Measurements from ENCODE around the gene IL1F10. TPM values are rescaled to one million over a fixed set of nuclear protein-coding genes. Genes with fewer than 3 reads are reported as not detected.

IL1F10 gene
- total RNA-seq, 1 experiment from 2014 or later, result not detected

DNA sequence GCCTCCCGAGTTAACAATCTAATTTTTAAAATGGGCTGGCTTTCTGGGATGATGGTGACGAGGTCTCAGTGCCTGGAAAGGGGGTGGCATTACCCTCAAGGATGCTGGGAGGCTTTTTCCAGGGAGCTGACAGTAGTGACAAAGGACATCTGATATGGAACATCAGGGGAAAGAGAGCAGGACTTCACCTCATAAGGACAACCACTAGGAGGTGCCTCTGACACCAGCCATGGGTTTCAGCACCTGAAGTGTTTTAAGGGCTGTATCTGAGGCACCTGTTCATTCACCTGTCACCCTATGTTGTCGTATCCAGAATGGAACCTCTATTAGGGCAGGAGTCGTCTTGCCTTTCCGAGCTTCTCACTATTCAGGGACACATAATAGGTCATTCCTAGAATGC, 25.9 kb upstream of the IL1F10 start:
- Histone ChIP-seq H2AFZ (ENCODE audit: low read length) (no peak overlapping the region), H3K23me2 (ENCODE audit: insufficient read length, low read depth, low read length, poor library complexity, severe bottlenecking) (no peaks in the 10 kb centered on the region), H4K91ac (ENCODE audit: insufficient read length, low read depth, low read length) (no peak overlapping the region), H3K79me1 (ENCODE audit: insufficient read depth, low read depth, low read length, poor library complexity, severe bottlenecking) (no peaks in the 10 kb centered on the region), H4K8ac (replicated peaks; ENCODE audit: insufficient read length, low read depth, low read length) (no peak overlapping the region), H3K9ac (ENCODE audit: extremely low read depth, insufficient read length, low read length) (no peak overlapping the region), H3K27me3 (ENCODE audit: insufficient read depth, low read length) (no peaks in the 10 kb centered on the region), H3K14ac (ENCODE audit: insufficient read depth, low read length) (no peak overlapping the region), H3K4me1 (ENCODE audit: insufficient read depth, low read length) (no peaks in the 10 kb centered on the region), H3K27ac (ENCODE audit: insufficient read length, low read depth, low read length) (no peak overlapping the region), H3K4me2 (ENCODE audit: insufficient read depth, insufficient read length, low read length) (no peak overlapping the region), H3K23ac (ENCODE audit: insufficient read length, low read depth, low read length) (no peak overlapping the region), H2BK12ac (ENCODE audit: insufficient read length, low read depth, low read length) (no peak overlapping the region), H3K79me2 (ENCODE audit: insufficient read depth, low read length) (no peaks in the 10 kb centered on the region), H4K20me1 (ENCODE audit: control insufficient read depth, insufficient read depth, insufficient read length) (no peaks in the 10 kb centered on the region), H4K5ac (ENCODE audit: insufficient read length, low read depth, low read length) (no peak overlapping the region), H2AK5ac (ENCODE audit: insufficient read length, low read length) (no peak overlapping the region), H2BK5ac (ENCODE audit: insufficient read length, low read length) (no peak overlapping the region), H3K18ac (ENCODE audit: insufficient read length, low read depth, low read length) (no peak overlapping the region), H3T11ph (ENCODE audit: low read length) (no peak overlapping the region), H3K4ac (ENCODE audit: low read depth, low read length) (no peak overlapping the region), H3K56ac (ENCODE audit: insufficient read length, low read depth, low read length) (no peak overlapping the region), H2BK15ac (ENCODE audit: low read depth, low read length) (no peak overlapping the region), H3K9me3 (ENCODE audit: control insufficient read depth, low read depth, low read length) (no peaks in the 10 kb centered on the region), H2BK20ac (ENCODE audit: low read depth, low read length, poor library complexity, severe bottlenecking) (no peak overlapping the region), H2BK120ac (ENCODE audit: low read depth, low read length, poor library complexity, severe bottlenecking) (no peak overlapping the region)
- peaks cover 7 to 38% of the 10 kb centered on the region in 2 experiments for H3K9me3 Mint-ChIP-seq
- TF ChIP-seq, protein P1, sequence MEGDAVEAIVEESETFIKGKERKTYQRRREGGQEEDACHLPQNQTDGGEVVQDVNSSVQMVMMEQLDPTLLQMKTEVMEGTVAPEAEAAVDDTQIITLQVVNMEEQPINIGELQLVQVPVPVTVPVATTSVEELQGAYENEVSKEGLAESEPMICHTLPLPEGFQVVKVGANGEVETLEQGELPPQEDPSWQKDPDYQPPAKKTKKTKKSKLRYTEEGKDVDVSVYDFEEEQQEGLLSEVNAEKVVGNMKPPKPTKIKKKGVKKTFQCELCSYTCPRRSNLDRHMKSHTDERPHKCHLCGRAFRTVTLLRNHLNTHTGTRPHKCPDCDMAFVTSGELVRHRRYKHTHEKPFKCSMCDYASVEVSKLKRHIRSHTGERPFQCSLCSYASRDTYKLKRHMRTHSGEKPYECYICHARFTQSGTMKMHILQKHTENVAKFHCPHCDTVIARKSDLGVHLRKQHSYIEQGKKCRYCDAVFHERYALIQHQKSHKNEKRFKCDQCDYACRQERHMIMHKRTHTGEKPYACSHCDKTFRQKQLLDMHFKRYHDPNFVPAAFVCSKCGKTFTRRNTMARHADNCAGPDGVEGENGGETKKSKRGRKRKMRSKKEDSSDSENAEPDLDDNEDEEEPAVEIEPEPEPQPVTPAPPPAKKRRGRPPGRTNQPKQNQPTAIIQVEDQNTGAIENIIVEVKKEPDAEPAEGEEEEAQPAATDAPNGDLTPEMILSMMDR (conservative IDR thresholded peaks at IDR 0.05), result peak; percentile 57; the same call in 2 of the 3 replicates
- no CpG with 5 or more reads among the region's 5 CpGs for WGBS (ENCODE audit: extremely low coverage, insufficient read length, low lambda C conversion rate)
- H3K4me3 Mint-ChIP-seq, result no peak overlapping the region
- no peaks in the 10 kb centered on the region for H3K4me1 Mint-ChIP-seq
- H3K36me3 Mint-ChIP-seq (ENCODE audit: insufficient read depth in 1 of 3, low read depth in 3 of 3), result no peaks in the 10 kb centered on the region
- no peak for DNase-seq
- peak overlapping the region in 1 of 3 experiments; percentile 40; a peak in 1 of 7 replicates for H3K27ac Mint-ChIP-seq
- H3K27me3 Mint-ChIP-seq (ENCODE audit: low read depth), result peaks cover 17% of the 10 kb centered on the region
